ES-I3 (cell line): ENCODE data around the gene ZXDC.

ENCODE experiments used
- H3K36me3 ChIP-seq: 2 replicates; pipeline ENCODE4 v1.6.1; 2013; ENCODE audit warnings: mild to moderate bottlenecking, low read length, control low read depth, moderate library complexity; ENCODE audit not compliant: insufficient read depth
- H3K4me1 ChIP-seq: 2 replicates; pipeline ENCODE4 v1.6.1; 2013; ENCODE audit warnings: mild to moderate bottlenecking, control low read depth, low read length; ENCODE audit not compliant: insufficient read depth
- H3K9ac ChIP-seq: 2 replicates; pipeline ENCODE4 v1.6.1; 2013; ENCODE audit warnings: low read depth, mild to moderate bottlenecking, low read length, moderate library complexity
- H3K9me3 ChIP-seq: 2 replicates; pipeline ENCODE4 v1.6.1; 2013; ENCODE audit warnings: mild to moderate bottlenecking, low read length, moderate library complexity; ENCODE audit not compliant: control insufficient read depth, insufficient read depth

ZXDC gene

GRCh38 chr3:126516152-126516935 is 40.7 kb upstream of the ZXDC start:
- no peaks in the 10 kb centered on the region for H3K4me1 ChIP-seq
- no peak overlapping the region for H3K9ac ChIP-seq
- no peaks in the 10 kb centered on the region for H3K36me3 ChIP-seq
- H3K9me3 ChIP-seq = no peaks in the 10 kb centered on the region

- no peaks in the 10 kb centered on the region for H3K4me1 ChIP-seq
- no peak overlapping the region for H3K9ac ChIP-seq
- H3K9me3 ChIP-seq = no peaks in the 10 kb centered on the region
- no peaks in the 10 kb centered on the region for H3K36me3 ChIP-seq
These were observed 39.5 kb upstream of the ZXDC start for GRCh38 chr3:126515066-126515706.

GRCh38 chr3:126514161-126514560 is 38.5 kb upstream of the ZXDC start:
- Histone ChIP-seq H3K36me3 (no peaks in the 10 kb centered on the region), H3K4me1 (no peaks in the 10 kb centered on the region), H3K9ac (no peak overlapping the region), H3K9me3 (no peaks in the 10 kb centered on the region)

- Histone ChIP-seq H3K4me1 (no peaks in the 10 kb centered on the region), H3K9me3 (no peaks in the 10 kb centered on the region), H3K9ac (no peak overlapping the region), H3K36me3 (no peaks in the 10 kb centered on the region)
These were observed 37.4 kb upstream of the ZXDC start for GRCh38 chr3:126512916-126513650.

GRCh38 chr3:126512026-126512425 is 36.3 kb upstream of the ZXDC start:
- no peaks in the 10 kb centered on the region for H3K4me1 ChIP-seq
- H3K9ac ChIP-seq = no peak overlapping the region
- H3K36me3 ChIP-seq = no peaks in the 10 kb centered on the region
- no peaks in the 10 kb centered on the region for H3K9me3 ChIP-seq

- Histone ChIP-seq H3K9me3 (no peaks in the 10 kb centered on the region), H3K9ac (no peak overlapping the region), H3K36me3 (no peaks in the 10 kb centered on the region), H3K4me1 (no peaks in the 10 kb centered on the region)
These were observed 35.6 kb upstream of the ZXDC start for GRCh38 chr3:126511291-126511690.

GRCh38 chr3:126510308-126510910 is 34.7 kb upstream of the ZXDC start:
- no peaks in the 10 kb centered on the region for H3K36me3 ChIP-seq
- H3K9ac ChIP-seq = no peak overlapping the region
- H3K9me3 ChIP-seq = no peaks in the 10 kb centered on the region
- H3K4me1 ChIP-seq = no peaks in the 10 kb centered on the region

GRCh38 chr3:126509597-126510307 is 34.1 kb upstream of the ZXDC start:
- no peaks in the 10 kb centered on the region for H3K36me3 ChIP-seq
- no peak overlapping the region for H3K9ac ChIP-seq
- no peaks in the 10 kb centered on the region for H3K9me3 ChIP-seq
- no peaks in the 10 kb centered on the region for H3K4me1 ChIP-seq

GRCh38 chr3:126508564-126508964 is 32.9 kb upstream of the ZXDC start:
- Histone ChIP-seq H3K36me3 (no peaks in the 10 kb centered on the region), H3K4me1 (no peaks in the 10 kb centered on the region), H3K9ac (no peak overlapping the region), H3K9me3 (no peaks in the 10 kb centered on the region)

GRCh38 chr3:126507886-126508285 is 32.2 kb upstream of the ZXDC start:
- no peaks in the 10 kb centered on the region for H3K9me3 ChIP-seq
- no peak overlapping the region for H3K9ac ChIP-seq
- H3K4me1 ChIP-seq = no peaks in the 10 kb centered on the region
- no peaks in the 10 kb centered on the region for H3K36me3 ChIP-seq

- Histone ChIP-seq H3K9ac (no peak overlapping the region), H3K36me3 (no peaks in the 10 kb centered on the region), H3K4me1 (peaks cover 8% of the 10 kb centered on the region; the same call in 1 of the 2 replicates), H3K9me3 (no peaks in the 10 kb centered on the region)
These were observed 28.0 kb upstream of the ZXDC start for GRCh38 chr3:126503701-126504100.

GRCh38 chr3:126502656-126503055 is 27.0 kb upstream of the ZXDC start:
- Histone ChIP-seq H3K9me3 (no peaks in the 10 kb centered on the region), H3K9ac (no peak overlapping the region)

GRCh38 chr3:126501736-126502135 is 26.0 kb upstream of the ZXDC start:
- no peaks in the 10 kb centered on the region for H3K9me3 ChIP-seq
- no peaks in the 10 kb centered on the region for H3K36me3 ChIP-seq
- no peak overlapping the region for H3K9ac ChIP-seq
- H3K4me1 ChIP-seq = peaks cover 8% of the 10 kb centered on the region; the same call in 1 of the 2 replicates

More at GRCh38 chr3:126502656-126503055, 27.0 kb upstream of the ZXDC start:
- H3K36me3 ChIP-seq = no peaks in the 10 kb centered on the region
- peaks cover 8% of the 10 kb centered on the region; the same call in 1 of the 2 replicates for H3K4me1 ChIP-seq

- H3K9ac ChIP-seq = no peak overlapping the region
- peaks cover 8% of the 10 kb centered on the region; the same call in 1 of the 2 replicates for H3K4me1 ChIP-seq
These were observed 25.4 kb upstream of the ZXDC start for GRCh38 chr3:126501054-126501453.

More at GRCh38 chr3:126501054-126501453, 25.4 kb upstream of the ZXDC start:
- Histone ChIP-seq H3K9me3 (no peaks in the 10 kb centered on the region), H3K36me3 (no peaks in the 10 kb centered on the region)
